HG02970 (cell line): ENCODE results near the gene EXTL1.
A peak's percentile ranks its signal among the peaks of the same experiment; 100 is the strongest.

ENCODE experiments used
- ATAC-seq: cut with Tn5 transposase; IDR thresholded peaks from one replicate; pipeline ENCODE4 v1.9.1; 2021; ENCODE audit warnings: mild to moderate bottlenecking, moderate library complexity, moderate number of reproducible peaks; ENCODE audit not compliant: unreplicated experiment, low FRiP score

The EXTL1 gene

GRCh38 chr1:25996966-25997827 lies 24.4 kb upstream of the EXTL1 start:
- ATAC-seq = no peak

- ATAC-seq = peak; percentile 98
Observed at GRCh38 chr1:25997828-25998761, 23.5 kb upstream of the EXTL1 start, which contains the start of gene PAFAH2. TSS of gene PAFAH2 (minus strand) at chr1:25998063. CDS start at chr1:25990816, 7,247 bp downstream.

GRCh38 chr1:25999041-25999800 lies 22.4 kb upstream of the EXTL1 start:
- no peak for ATAC-seq

- no peak for ATAC-seq
Observed at GRCh38 chr1:26003262-26003661, 18.3 kb upstream of the EXTL1 start.

- no peak for ATAC-seq
Observed at GRCh38 chr1:26003756-26004155, 17.8 kb upstream of the EXTL1 start.

- ATAC-seq = no peak
Observed at GRCh38 chr1:26005434-26006105, 16.0 kb upstream of the EXTL1 start.

GRCh38 chr1:26006710-26007109 lies 14.9 kb upstream of the EXTL1 start:
- ATAC-seq = no peak

GRCh38 chr1:26009796-26010447 lies 11.7 kb upstream of the EXTL1 start:
- ATAC-seq = no peak

GRCh38 chr1:26010825-26011224 lies 10.8 kb upstream of the EXTL1 start:
- no peak for ATAC-seq

- ATAC-seq = no peak
Observed at GRCh38 chr1:26012864-26013263, 8.7 kb upstream of the EXTL1 start.

- ATAC-seq = no peak
Observed at GRCh38 chr1:26014179-26014578, 7.4 kb upstream of the EXTL1 start.

GRCh38 chr1:26015358-26015757 lies 6.2 kb upstream of the EXTL1 start:
- no peak for ATAC-seq

GRCh38 chr1:26016258-26016952 lies 5.2 kb upstream of the EXTL1 start:
- ATAC-seq = no peak

GRCh38 chr1:26016953-26017545 lies 4.5 kb upstream of the EXTL1 start:
- no peak for ATAC-seq

- ATAC-seq = no peak
Observed at GRCh38 chr1:26017606-26018005, 4.0 kb upstream of the EXTL1 start.

- ATAC-seq = no peak
Observed at GRCh38 chr1:26019641-26020315, 1.8 kb upstream of the EXTL1 start.

GRCh38 chr1:26020330-26020768 lies 1.2 kb upstream of the EXTL1 start:
- no peak for ATAC-seq
